Endothelial cell of umbilical vein (primary cell): ENCODE results near the gene GSDMA.

Experiments
- EZH2 ChIP-seq: IDR thresholded peaks from 2 replicates; pipeline ENCODE4 v1.6.1; 2012; ENCODE audit warnings: borderline replicate concordance, low read depth, mild to moderate bottlenecking, moderate library complexity, low read length, inconsistent platforms; ENCODE audit not compliant: severe bottlenecking
- FOS ChIP-seq: IDR thresholded peaks from 2 replicates; pipeline ENCODE4 v1.6.1; 2011; ENCODE audit warnings: mild to moderate bottlenecking, low read length, moderate library complexity, borderline replicate concordance; ENCODE audit not compliant: insufficient read depth
- MYC ChIP-seq: IDR thresholded peaks from one replicate; pipeline ENCODE4 v1.6.1; 2011; ENCODE audit warnings: mild to moderate bottlenecking, low read depth, low read length
- POLR2A ChIP-seq: IDR thresholded peaks from 2 replicates; pipeline ENCODE4 v1.6.1; 2012; ENCODE audit warnings: low read depth, mild to moderate bottlenecking, control low read depth, low read length
- TF ChIP-seq, protein P1 (sequence below), 2 donors: IDR thresholded peaks; 1 replicate in 1 of 2; 2 replicates in 1 of 2; pipeline ENCODE4 v1.5.1; 2011; ENCODE audit warnings: low read length in 2 of 2, mild to moderate bottlenecking in 2 of 2, moderate library complexity in 2 of 2, control low read depth in 1 of 2, inconsistent platforms in 1 of 2, low read depth in 1 of 2; ENCODE audit not compliant: insufficient read depth in 1 of 2; ENCODE audit errors: extremely low read depth in 1 of 2

DNA sequence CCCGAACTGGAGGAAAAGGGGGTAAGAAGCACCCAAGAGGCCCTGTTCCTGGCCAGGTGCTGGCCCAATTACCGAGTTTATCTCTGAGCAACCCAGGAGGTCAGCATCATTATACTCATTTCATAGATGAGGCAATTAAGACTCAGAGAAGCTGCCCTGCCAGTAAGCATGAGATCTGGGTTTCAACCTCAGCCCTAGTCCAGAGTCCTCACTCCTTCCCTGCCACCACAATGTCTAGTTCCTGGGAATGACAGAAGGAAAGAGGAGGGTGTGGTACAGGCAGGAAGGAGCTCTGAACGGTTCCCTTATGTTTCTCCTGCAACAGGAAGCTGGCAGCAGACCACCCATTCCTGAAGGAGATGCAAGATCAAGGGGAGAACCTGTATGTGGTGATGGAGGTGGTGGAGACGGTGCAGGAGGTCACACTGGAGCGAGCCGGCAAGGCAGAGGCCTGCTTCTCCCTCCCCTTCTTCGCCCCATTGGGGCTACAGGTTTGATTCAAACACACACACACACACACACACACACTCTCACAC, 7.4 kb downstream of the GSDMA start:
- TF ChIP-seq, protein P1, sequence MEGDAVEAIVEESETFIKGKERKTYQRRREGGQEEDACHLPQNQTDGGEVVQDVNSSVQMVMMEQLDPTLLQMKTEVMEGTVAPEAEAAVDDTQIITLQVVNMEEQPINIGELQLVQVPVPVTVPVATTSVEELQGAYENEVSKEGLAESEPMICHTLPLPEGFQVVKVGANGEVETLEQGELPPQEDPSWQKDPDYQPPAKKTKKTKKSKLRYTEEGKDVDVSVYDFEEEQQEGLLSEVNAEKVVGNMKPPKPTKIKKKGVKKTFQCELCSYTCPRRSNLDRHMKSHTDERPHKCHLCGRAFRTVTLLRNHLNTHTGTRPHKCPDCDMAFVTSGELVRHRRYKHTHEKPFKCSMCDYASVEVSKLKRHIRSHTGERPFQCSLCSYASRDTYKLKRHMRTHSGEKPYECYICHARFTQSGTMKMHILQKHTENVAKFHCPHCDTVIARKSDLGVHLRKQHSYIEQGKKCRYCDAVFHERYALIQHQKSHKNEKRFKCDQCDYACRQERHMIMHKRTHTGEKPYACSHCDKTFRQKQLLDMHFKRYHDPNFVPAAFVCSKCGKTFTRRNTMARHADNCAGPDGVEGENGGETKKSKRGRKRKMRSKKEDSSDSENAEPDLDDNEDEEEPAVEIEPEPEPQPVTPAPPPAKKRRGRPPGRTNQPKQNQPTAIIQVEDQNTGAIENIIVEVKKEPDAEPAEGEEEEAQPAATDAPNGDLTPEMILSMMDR (IDR thresholded peaks at IDR 0.05; ENCODE audit: extremely low read depth in 1 of 2, insufficient read depth in 1 of 2, low read depth in 1 of 2, low read length in 2 of 2), result no peak
- TF ChIP-seq POLR2A (no peak), MYC (no peak), EZH2 (no peak), FOS (no peak)
